Esophagus (tissue), 2 donors: ENCODE data around the gene PPOX. TPM values are rescaled to one million over a fixed set of nuclear protein-coding genes. Genes with fewer than 3 reads are reported as not detected.
A peak's percentile ranks its signal among the peaks of the same experiment; 100 is the strongest.

Experiments
- H3K27ac ChIP-seq, 2 donors: one replicate each; pipeline ENCODE4 v1.5.1; 2013; ENCODE audit warnings: low read depth in 2 of 2, mild to moderate bottlenecking in 2 of 2, inconsistent platforms in 1 of 2, low read length in 1 of 2, moderate library complexity in 1 of 2
- H3K27me3 ChIP-seq, 2 donors: one replicate each; pipeline ENCODE4 v1.6.1; 2013; ENCODE audit warnings: low read length in 2 of 2, control low read depth in 1 of 2, mild to moderate bottlenecking in 1 of 2; ENCODE audit not compliant: insufficient read depth in 2 of 2, control insufficient read depth in 1 of 2
- H3K36me3 ChIP-seq, 2 donors: one replicate each; pipeline ENCODE4 v1.6.1; 2013; ENCODE audit warnings: low read length in 1 of 2; ENCODE audit not compliant: control insufficient read depth in 2 of 2, insufficient read depth in 2 of 2
- H3K4me1 ChIP-seq, 2 donors: one replicate each; pipeline ENCODE4 v1.6.1; 2013; ENCODE audit warnings: low read length in 1 of 2; ENCODE audit not compliant: control insufficient read depth in 2 of 2, insufficient read depth in 2 of 2
- H3K4me3 ChIP-seq, 2 donors: one replicate each; pipeline ENCODE4 v1.5.1; 2013; ENCODE audit warnings: low read length in 2 of 2, mild to moderate bottlenecking in 2 of 2, low read depth in 1 of 2, moderate library complexity in 1 of 2
- H3K9me3 ChIP-seq, 2 donors: one replicate each; pipeline ENCODE4 v1.6.1; 2013; ENCODE audit warnings: mild to moderate bottlenecking in 2 of 2, low read depth in 1 of 2, low read length in 1 of 2, moderate library complexity in 1 of 2; ENCODE audit not compliant: control insufficient read depth in 2 of 2, insufficient read depth in 1 of 2
- WGBS, 2 donors: extraction: QIAGEN DNeasy Blood & Tissue Kit; methylation state at CpG; one replicate each; pipeline ENCODE4 v1.1.7; 2013; 5-methylcytosine and 5-hydroxymethylcytosine counted together
- polyA plus RNA-seq, 2 donors: library from polyadenylated mRNA; stranded (reverse); fragments of 200-250 nt; gene quantifications; one replicate each; pipeline ENCODE4 v1.2.3, GENCODE V29; 2013
- donor health status: healthy with polysubstance abuse.
- donor health status: Bipolar disorder and iron deficiency.

Gene PPOX
- polyA plus RNA-seq, 2 donors, result 11.7 to 29.6 TPM

- Histone ChIP-seq H3K9me3 (no peaks in the 10 kb centered on the region), H3K4me1 (peaks cover 0 to 3% of the 10 kb centered on the region in 2 donors), H3K27ac (peak overlapping the region in 1 of 2 donors; percentile 31), H3K27me3 (no peaks in the 10 kb centered on the region), H3K4me3 (no peak overlapping the region), H3K36me3 (no peaks in the 10 kb centered on the region)
- 12 to 13% methylated on average over 3 of the region's 3 CpGs for WGBS, 2 donors
These were observed 19.1 kb downstream of the PPOX start for GRCh38 chr1:161185282-161185682.

GRCh38 chr1:161185732-161186311 is 19.6 kb downstream of the PPOX start:
- no peaks in the 10 kb centered on the region for H3K27me3 ChIP-seq
- H3K9me3 ChIP-seq, result no peaks in the 10 kb centered on the region
- H3K4me3 ChIP-seq, result no peak overlapping the region
- 45 to 48% methylated on average over 2 of the region's 2 CpGs for WGBS, 2 donors
- H3K4me1 ChIP-seq, result peaks cover 0 to 3% of the 10 kb centered on the region in 2 donors
- peak overlapping the region; percentile 29 to 59 for H3K27ac ChIP-seq
- H3K36me3 ChIP-seq, result no peaks in the 10 kb centered on the region

GRCh38 chr1:161187311-161187710 is 21.1 kb downstream of the PPOX start:
- Histone ChIP-seq H3K4me3 (no peak overlapping the region), H3K27me3 (no peaks in the 10 kb centered on the region), H3K4me1 (no peaks in the 10 kb centered on the region), H3K36me3 (no peaks in the 10 kb centered on the region), H3K9me3 (no peaks in the 10 kb centered on the region), H3K27ac (peak overlapping the region in 1 of 2 donors; percentile 6)
- 71 to 74% methylated on average over 3 of the region's 3 CpGs for WGBS, 2 donors

GRCh38 chr1:161188381-161188780 is 22.2 kb downstream of the PPOX start:
- Histone ChIP-seq H3K27ac (no peak overlapping the region), H3K4me1 (peaks cover 0 to 3% of the 10 kb centered on the region in 2 donors), H3K9me3 (no peaks in the 10 kb centered on the region), H3K36me3 (peaks cover 0 to 3% of the 10 kb centered on the region in 2 donors), H3K4me3 (no peak overlapping the region), H3K27me3 (no peaks in the 10 kb centered on the region)
- WGBS, 2 donors, result 70 to 71% methylated on average over 6 of the region's 6 CpGs

- no peak overlapping the region for H3K27ac ChIP-seq
- H3K4me1 ChIP-seq, result peaks cover 0 to 3% of the 10 kb centered on the region in 2 donors
- H3K4me3 ChIP-seq, result no peak overlapping the region
- no peaks in the 10 kb centered on the region for H3K9me3 ChIP-seq
- H3K36me3 ChIP-seq, result peaks cover 0 to 5% of the 10 kb centered on the region in 2 donors
- no peaks in the 10 kb centered on the region for H3K27me3 ChIP-seq
- WGBS, 2 donors, result 90 to 91% methylated on average over 5 of the region's 5 CpGs
These were observed 22.8 kb downstream of the PPOX start for GRCh38 chr1:161189036-161189435.

GRCh38 chr1:161190962-161191521 is 24.8 kb downstream of the PPOX start:
- H3K36me3 ChIP-seq, result peaks cover 0 to 5% of the 10 kb centered on the region in 2 donors
- no peaks in the 10 kb centered on the region for H3K27me3 ChIP-seq
- H3K4me1 ChIP-seq, result peaks cover 3% of the 10 kb centered on the region in 2 donors
- no peak overlapping the region for H3K4me3 ChIP-seq
- no peaks in the 10 kb centered on the region for H3K9me3 ChIP-seq
- H3K27ac ChIP-seq, result no peak overlapping the region
- 69 to 77% methylated on average over 22 of the region's 22 CpGs for WGBS, 2 donors

GRCh38 chr1:161191971-161192370 is 25.7 kb downstream of the PPOX start:
- WGBS, 2 donors, result 69 to 76% methylated on average over 8 of the region's 8 CpGs
- Histone ChIP-seq H3K27ac (no peak overlapping the region), H3K27me3 (no peaks in the 10 kb centered on the region), H3K4me1 (peaks cover 3% of the 10 kb centered on the region in 2 donors), H3K36me3 (peaks cover 0 to 5% of the 10 kb centered on the region in 2 donors), H3K9me3 (no peaks in the 10 kb centered on the region), H3K4me3 (no peak overlapping the region)

- 52 to 60% methylated on average over 15 of the region's 15 CpGs for WGBS, 2 donors
- Histone ChIP-seq H3K27me3 (no peaks in the 10 kb centered on the region), H3K36me3 (peaks cover 0 to 5% of the 10 kb centered on the region in 2 donors), H3K9me3 (no peaks in the 10 kb centered on the region), H3K27ac (no peak overlapping the region), H3K4me3 (no peak overlapping the region), H3K4me1 (peaks cover 3% of the 10 kb centered on the region in 2 donors)
These were observed 26.5 kb downstream of the PPOX start for GRCh38 chr1:161192476-161193465.

- H3K4me3 ChIP-seq, result no peak overlapping the region
- no peak overlapping the region for H3K27ac ChIP-seq
- 72 to 76% methylated on average over 21 of the region's 21 CpGs for WGBS, 2 donors
- no peaks in the 10 kb centered on the region for H3K9me3 ChIP-seq
- peaks cover 3 to 13% of the 10 kb centered on the region in 2 donors for H3K4me1 ChIP-seq
- H3K27me3 ChIP-seq, result no peaks in the 10 kb centered on the region
- peaks cover 0 to 5% of the 10 kb centered on the region in 2 donors for H3K36me3 ChIP-seq
These were observed 27.5 kb downstream of the PPOX start for GRCh38 chr1:161193561-161194235.
